Hippocampal formation (tissue), 2 donors: ENCODE measurements around the gene UFD1.

Source experiments
- DNase-seq, 2 donors: peaks; one replicate each; lab custom pipeline; 2025; lab: John Stamatoyannopoulos, UW

The UFD1 gene

DNA sequence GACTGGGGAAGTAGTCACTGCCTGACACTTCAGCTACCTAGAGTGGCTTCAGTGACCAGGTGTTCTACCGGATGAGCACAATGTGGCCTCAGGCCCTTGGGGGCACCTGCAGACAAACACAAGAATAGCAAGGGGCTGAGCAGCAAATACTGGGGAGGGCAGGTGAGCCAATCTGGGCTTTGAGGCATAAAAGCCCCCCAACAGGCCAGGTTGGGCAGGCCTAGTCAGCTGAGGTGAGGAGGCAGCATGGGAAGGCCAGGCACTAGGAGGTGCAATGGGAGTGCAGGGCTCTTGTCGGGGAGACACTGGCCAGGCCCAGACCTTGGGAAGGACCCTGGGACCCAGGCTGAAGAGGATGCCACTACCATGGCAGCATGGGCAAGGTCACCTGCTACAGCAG is 9.0 kb downstream of the UFD1 start:
- DNase-seq = no peak

DNA sequence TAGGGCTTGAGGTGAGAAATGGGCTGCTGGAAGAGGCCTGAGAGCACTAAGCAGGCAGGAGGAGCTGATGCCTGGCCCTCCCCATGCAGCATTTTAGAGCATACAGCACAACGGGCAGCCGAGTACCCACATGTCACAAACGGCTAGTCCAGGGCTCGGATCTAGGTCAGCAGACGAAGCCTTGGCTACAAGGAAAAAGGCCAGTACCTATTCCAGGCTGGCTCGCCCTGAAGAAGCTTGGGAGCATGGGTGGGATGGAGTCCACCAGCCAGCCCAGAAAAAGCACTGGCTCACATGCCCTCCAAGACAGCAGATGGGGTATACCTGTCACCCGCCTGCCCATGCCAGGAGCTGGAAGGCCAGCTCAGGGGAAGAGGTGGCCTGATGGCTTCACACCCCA is 9.6 kb downstream of the UFD1 start:
- DNase-seq = no peak

DNA sequence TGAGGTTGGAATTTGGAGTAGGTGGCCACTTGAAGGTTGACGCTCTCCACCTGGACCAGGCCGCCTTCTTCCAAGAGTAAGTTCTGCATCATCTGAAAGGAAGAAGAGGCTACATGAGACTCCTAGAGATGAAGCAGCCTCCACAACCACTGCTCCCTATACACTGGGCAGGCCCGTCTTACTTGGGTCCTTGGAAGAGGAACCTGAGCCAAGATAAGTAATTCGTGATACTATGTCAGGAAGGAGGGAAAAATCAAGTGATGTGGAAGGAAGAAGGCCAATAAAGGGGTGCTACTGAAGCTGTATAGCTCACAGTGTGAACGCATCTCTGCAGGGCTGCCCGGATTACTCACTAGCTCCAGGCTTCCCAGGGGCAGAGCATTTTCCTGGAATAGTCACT is 11.1 kb downstream of the UFD1 start:
- DNase-seq = no peak

DNA sequence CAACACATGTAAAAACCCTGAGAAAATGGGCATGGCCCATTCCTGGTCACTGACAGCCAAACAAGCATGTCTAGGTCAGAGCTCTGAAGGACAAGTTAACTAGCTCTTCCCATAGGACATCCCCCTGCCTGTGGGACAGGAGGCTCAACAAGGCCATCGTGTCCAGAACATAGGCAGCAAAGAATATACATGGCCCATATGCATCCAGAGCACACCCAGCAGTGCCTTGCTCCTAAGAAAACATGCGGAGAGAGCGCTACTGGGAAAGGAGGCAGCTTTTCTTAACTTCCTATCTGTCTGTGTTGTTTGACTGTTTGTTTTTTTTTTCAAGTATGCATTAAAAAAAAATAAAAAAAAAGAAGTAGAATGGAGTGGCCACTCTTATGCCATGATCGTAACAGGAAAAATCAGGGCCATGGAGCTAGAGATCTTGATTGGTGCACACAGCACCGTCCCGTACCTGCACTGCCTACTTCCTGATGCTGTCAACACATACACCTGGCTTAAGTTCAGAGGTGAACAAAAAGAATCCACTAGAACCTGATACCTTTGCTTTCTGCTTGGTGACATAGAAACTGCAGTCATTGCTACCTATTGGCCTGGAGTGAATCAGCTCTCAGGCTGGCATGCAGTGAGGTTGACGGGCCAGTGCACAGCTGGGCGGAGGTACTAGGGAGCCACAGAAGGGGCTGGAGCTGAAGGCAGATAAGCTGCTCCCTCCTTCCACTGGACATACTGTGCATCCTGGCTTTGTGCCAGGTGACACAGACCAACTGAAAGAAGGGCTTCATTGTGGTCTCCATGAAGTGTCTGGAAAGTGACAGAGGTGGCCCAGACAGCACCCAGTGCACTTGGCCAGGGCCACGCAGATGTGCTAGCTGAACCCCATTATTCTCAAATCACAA is 11.9 kb downstream of the UFD1 start:
- no peak for DNase-seq

DNA sequence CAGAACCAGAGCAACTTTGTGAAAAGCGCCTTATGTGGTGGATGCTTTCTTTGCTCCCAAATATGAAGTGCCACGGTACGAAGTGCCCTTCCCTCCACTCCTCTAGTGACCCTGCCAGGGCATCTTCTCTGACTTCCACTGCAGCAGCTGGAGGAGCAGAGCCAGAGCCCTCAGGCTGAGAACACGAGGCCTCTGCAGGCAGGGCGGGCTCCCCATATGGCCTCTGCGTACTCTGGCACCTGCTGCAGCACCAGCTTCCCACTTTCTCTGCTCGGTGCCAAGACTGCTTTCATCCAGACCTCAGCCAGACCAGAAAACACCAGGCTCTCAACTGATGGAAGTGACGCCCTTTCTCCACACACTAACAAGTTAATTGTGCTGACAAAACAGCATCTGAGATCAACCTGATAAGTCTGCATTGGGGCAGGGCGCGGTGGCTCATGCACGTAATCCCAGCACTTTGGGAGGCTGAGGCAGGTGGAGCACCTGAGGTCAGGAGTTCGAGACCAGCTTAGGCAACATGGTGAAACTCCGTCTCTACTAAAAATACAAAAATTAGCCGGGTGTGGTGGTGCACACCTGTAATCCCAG is 12.8 kb downstream of the UFD1 start:
- DNase-seq = no peak

DNA sequence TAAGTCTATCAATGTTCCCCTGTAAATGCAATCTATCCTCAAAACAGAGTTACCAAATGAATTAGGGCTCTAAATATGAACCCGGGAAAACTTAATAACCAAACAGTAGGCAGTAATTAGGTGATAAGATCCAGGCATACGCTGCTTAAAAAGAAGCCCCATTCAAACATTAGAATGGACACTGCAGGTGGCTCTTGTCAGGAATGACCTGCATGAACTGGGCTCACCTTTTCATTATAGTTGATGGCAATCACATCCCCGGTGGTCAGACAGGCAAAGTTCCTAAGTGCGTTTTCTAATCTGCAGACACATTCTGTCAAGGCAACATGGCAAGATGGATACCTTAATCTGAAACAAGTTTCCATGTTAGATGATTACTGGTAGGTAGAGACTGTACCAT is 14.0 kb downstream of the UFD1 start:
- no peak for DNase-seq

DNA sequence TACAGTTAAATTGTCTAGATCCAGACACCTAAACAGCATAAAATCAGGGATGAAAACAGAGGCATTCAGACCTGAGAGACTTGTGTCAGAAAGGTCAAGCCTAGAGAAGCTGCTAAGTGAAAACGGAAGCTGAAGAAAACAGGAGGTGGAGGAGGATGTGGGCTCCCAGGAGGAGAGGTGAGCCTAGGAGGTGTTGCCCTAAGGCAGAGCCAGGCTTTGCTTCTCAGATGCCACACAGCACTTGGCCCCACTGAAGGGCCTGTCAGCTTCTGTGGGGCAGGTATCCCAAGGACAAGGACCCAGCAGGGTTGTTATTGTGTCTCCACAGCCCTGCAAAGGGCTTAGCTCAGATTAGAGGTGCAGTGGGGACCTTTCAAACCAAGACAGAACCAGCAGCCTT is 14.4 kb downstream of the UFD1 start:
- no peak for DNase-seq

DNA sequence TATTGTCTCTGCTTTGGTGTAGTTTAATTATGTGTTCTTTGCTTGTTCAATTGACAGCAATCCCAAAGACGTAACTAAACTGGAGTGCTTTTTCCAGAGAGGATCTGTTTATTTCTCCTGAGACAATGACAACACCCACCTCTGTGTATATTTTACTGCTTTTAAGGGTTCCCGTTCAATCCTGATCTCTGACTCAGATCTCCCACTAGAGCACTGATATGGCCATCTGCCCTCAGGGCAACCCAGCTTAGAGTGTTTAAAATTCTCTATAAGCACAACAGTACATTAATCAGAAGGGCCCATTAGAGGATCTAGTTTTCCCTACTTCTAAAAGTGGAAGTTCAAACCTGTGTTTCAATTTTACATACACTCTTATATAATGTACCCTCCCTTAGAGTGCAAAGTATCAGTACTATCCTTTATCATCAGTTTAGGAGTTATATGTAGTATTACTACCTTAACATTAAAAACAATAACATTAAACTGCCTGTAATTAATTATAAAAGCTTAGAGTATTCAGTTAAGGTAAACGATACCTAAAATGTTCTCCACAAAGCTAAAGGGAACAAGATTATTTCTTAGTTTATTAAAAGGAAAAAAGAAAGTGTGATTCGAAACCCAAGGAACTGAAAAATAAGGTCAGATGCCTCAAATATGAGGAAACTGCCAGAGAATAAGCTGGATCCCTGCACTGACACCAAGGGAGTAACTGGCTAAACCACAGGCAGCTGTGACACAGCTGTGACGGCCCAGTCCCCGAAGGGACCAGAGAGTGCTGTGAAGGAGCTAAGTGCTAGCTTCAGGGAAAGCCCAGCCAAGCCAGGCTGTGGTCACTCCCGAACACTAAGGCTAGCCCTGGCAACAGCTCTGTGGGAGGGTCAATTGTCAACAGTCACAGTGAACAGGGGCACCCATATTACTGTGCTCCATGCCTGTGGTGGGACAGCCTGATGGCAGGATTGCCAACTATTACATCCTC is 15.2 kb downstream of the UFD1 start:
- no peak for DNase-seq

DNA sequence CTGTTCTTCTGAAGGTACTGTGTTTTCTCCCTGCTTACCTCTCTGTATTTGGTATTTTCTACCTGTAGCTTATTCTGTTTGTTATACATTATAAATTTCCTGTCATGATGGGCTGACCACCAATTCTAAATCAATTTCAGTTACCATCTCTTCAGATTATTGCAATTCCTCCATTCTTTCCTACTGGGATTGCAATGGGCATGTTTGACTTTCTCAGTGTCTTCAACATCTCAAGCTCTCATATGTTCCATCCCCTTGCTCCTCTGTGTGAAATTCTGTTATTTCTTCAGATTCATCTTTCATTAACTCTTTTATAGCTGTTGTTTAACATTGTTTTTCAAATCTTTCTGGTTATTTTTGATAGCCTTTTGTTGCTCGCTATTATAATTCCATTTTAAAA is 16.0 kb downstream of the UFD1 start:
- DNase-seq = no peak

DNA sequence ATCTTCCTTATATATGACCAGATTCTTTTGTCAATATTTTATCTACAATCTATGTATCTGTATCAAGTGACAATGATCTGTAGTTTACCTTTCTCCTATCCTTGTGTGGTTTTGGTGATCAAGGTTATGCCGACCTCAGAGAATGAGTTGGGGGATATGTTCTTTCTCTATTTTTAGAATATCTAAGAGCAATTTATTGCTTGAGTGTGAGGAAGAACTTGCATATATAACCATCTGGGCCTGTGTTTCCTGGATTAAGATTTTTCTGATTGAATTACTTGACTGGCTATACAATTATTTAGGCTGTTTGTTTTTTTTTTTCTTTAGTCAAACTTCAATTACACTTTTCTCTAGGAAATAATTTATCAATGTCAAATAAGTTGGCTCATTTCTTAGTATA is 17.5 kb downstream of the UFD1 start:
- DNase-seq = no peak

DNA sequence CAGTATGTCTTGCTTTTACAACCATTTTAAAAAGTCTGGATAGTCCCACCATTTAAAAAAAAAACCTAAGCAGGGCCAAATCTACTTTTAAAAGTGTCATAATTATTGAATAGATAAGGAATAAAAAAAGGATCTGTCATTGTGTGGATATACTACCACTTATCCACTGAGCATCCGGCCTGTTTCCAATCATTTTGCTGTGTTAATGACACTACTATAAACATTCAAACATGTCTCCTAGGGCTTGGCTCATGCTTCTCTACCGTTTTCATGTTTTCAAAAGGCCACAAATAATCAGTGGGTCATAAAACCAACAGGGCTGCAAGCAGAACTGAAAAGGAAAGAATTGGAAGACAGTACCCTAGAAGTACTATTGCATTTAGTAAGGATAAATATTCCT is 19.0 kb downstream of the UFD1 start:
- DNase-seq = no peak

DNA sequence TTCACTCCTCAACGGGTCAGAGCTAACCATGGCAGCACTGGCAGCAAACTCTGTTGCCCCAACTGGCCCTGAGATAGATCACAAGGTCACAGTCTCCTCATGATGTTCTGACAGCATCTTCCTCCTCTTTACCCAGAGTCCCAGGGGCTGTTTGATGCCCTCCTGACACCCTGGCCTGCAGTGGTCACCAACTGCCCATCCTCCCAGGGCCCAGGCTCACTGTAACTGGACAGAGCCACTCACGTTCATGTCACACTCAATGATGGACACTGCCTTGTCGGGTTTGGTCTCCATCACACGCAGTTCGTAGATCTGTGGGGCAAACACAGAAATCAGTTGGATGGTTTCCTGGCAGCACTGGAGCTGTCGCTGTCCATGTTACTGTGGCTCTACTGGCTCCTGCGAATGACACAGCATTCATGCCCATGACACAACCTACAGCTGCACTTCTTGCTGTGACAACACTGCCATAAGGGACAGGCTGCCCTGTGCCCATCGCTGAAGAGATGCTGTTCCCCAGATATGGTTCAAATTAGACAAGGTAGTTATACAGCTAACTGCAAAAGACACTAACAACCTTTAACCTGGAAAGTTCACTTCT is 21.1 kb downstream of the UFD1 start:
- no peak for DNase-seq

DNA sequence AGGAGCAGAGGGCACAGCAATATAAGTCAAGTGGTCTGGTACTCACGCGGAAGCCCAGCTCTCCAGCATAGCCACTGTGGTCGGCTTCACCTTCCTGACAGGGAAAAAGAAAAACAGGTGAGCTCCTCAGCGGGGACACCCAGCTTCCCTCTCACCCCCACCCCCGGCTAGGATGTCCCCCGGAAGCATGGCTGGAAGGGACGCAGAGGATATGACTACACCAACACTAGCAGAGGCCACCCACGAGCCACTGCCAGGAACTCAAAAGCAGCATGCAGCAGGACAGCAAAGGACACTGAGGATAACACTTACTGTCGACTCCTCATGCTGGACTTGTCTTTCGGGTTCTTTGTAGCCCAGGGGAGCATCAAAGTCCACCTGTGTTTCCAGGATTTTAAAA is 22.5 kb downstream of the UFD1 start:
- no peak for DNase-seq

DNA sequence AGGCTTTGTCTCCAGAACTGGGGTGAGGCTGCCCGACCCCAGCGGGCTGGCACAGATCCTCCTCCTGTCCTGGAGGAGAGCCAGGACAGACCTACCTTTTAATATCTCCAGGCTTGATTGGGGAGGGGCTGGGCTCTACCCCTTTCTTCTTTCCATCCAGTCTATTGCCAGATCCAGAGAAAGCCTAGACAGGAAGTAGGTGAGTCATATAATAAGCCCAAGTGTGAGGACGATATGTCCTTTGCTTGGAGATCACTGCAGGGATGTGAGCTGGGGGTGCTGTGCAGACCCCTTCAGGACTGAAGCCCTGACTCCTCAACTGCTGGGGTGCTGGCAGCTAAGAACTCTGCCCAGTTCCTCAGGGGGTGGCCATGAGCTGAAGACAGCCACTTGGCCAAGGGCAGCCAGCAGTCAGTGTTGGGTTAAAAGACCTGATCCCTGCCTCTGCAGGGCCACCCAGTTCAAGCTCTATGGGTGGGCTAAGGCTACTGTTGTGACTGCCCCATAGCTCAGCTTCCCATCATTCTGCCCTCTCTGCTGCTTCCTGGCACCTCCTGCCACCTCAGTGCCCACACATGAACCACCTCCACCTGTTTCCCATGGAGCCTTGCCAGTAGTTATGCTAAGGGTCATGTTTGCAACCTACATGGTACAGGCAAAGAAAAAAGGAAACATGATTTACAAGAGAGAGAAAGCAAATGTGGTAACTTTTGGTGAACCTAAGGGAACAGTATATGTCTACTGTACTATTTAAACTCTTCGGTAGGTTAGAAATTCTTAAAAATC is 23.2 kb downstream of the UFD1 start:
- no peak for DNase-seq

DNA sequence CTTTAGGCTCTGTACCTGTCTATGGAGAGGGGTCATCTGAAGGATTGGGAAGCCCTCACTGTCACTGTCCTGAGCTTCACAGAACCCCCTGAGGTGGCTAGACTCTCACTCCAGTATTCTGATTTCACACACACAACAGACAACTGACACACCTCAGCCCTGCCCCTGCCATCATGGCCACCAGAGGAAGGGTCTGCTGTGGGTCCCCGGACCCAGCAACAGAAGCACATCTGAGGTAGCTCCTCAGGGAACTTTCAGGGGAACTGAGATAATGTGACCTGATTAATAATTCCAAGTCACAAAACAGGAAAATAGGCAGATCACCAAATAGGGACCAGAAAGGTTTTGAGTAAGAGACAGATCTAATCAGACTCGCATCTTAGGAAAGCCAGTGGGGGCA is 24.0 kb downstream of the UFD1 start:
- no peak for DNase-seq

DNA sequence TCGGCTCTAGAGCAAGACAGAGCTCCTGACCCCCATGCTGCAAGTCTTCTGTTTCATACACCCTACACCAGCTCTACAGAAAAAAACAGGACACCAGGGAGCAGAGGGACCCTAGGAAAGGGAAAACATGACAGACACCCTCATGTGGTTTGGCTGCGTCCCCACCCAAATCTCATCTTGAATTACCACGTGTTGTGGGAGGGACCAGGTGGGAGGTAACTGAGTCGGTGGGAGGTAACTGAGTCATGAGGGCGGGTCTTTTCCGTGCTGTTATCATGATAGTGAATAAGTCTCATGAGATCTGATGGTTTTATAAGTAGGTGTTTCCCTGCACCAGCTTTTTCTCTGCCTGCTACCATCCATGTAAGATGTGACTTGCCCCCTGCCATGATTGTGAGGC is 24.8 kb downstream of the UFD1 start:
- DNase-seq = no peak

DNA sequence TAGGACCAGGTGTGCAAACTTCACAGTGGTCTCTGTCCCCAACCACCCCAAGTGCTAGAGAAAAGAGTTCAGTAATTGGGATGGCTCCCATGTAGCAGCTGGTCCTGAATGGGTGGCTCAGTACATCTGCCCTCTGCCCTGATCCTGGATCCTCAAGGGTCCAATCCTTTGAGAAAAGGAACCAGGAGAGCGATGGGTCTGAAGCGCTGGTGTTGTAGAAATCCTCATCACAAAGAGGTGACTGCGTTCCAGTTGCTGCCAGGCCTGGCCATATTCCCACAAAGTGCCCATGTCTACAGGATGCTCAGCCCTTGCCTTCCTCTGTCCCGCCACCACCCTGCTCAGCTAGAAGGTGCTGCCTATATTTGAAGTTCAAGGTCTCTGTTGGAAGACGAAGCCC is 25.3 kb downstream of the UFD1 start:
- no peak for DNase-seq

DNA sequence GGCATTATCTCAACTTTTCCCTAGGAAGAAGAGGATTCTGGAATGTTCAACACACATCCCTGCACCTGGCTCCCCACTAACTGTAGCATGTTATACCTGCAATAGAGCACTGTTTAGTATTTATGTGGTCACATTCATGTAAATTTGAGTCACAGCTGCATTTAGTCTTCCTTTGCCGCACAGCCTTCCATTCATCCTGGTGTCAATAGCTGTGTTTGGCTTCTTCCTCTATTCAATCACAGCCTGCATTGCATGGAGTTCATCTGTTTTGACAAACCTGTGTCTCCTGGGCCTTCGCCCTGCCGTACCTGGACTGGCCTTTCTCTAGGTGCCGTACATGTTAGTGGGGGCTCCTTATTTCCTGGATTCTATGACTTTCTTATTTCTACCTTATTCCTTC is 27.4 kb downstream of the UFD1 start:
- DNase-seq = no peak

DNA sequence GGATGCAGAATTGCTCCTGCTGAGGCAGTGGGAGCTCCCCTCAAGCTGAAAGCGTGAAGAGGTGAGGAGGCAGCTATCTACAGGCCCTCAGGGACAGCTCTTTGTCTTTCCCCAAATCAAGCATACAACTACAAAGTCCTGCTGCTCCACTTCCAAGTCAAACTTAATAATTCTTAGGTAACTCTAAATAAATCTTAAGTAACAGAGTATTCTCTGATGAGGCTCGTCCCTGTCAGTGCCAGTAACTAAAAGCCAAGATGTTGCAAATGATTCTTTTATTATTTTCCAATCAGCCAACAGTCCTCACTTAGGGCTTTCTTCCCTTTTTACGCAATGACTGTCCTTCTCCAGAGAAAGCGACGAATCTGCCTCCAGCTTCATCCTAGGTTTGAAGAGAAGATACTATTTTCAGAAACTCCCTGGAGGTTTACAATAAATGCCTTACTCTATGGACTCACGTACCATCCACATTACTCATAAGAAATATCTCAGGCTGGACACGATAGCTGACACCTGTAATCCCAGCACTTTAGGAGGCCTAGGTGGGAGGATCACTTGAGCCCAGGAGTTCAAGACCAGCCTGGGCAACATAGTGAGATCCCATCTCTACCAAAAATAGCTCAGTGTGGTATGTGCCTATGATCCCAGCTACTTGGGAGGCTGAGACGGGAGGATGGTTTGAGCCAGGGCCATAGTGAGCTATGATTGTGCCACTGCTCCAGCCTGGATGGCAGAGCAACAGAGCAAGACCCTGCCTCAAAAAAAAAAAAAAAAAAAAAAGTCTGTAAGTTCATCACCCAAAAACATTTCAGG is 28.4 kb downstream of the UFD1 start:
- DNase-seq = no peak

DNA sequence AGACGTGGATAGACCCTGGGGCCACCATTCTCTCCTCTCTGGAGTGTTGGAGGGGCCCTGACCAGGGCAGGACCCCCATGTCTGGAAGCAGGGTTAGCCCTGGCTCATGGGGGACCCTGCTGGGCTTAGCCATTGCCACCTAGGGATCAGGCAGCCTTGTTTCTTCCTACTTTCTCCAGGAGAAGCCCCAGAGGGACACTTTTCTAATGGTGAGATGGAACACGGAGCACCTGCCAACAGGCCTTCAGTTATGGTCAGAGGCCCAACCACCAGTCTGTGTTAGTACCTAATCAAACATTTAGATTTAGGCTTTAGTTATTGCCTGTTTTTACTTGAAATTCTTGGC is 29.6 kb downstream of the UFD1 start:
- no peak for DNase-seq
